D721Med (cell line): Measurements from ENCODE around the gene HAUS6.

Source experiments
- DNase-seq: peaks from one replicate; pipeline ENCODE4 v3.0.0; 2011; ENCODE audit warnings: low spot score; ENCODE audit not compliant: insufficient read length
- FAIRE-seq: peaks from 2 replicates; lab custom pipeline; 2011; peaks lifted over from hg19 to GRCh38; lab: Jason Lieb, UNC
- CTCF ChIP-seq: IDR thresholded peaks from 2 replicates; pipeline ENCODE4 v1.5.1; 2012; ENCODE audit warnings: mild to moderate bottlenecking, control low read depth; ENCODE audit not compliant: insufficient read depth; ENCODE audit errors: missing control alignments

The HAUS6 gene

GRCh38 chr9:19124430-19124793, 21.7 kb upstream of the HAUS6 start:
- no peak for TF ChIP-seq CTCF
- FAIRE-seq (no peak), DNase-seq (no peak)

GRCh38 chr9:19122490-19123042, 19.9 kb upstream of the HAUS6 start:
- FAIRE-seq, result no peak
- no peak for TF ChIP-seq CTCF

GRCh38 chr9:19120877-19121276, 18.2 kb upstream of the HAUS6 start:
- DNase-seq, result no peak
- TF ChIP-seq CTCF, result no peak
- FAIRE-seq, result no peak

More at GRCh38 chr9:19122490-19123042, 19.9 kb upstream of the HAUS6 start:
- DNase-seq, result no peak

GRCh38 chr9:19119801-19120440, 17.2 kb upstream of the HAUS6 start:
- FAIRE-seq (no peak), DNase-seq (no peak)
- no peak for TF ChIP-seq CTCF

- DNase-seq, result no peak
- no peak for FAIRE-seq
- TF ChIP-seq CTCF, result no peak
Observed at GRCh38 chr9:19119246-19119645, 16.5 kb upstream of the HAUS6 start.

- DNase-seq, result no peak
- FAIRE-seq, result no peak
- no peak for TF ChIP-seq CTCF
Observed at GRCh38 chr9:19117039-19117716, 14.5 kb upstream of the HAUS6 start.
